HG03460 (cell line): ENCODE results near the gene DGAT2.
A peak's percentile ranks its signal among the peaks of the same experiment; 100 is the strongest.

Source experiments
- ATAC-seq: cut with Tn5 transposase; IDR thresholded peaks from one replicate; pipeline ENCODE4 v1.9.1; 2021; ENCODE audit not compliant: unreplicated experiment

Gene DGAT2

DNA sequence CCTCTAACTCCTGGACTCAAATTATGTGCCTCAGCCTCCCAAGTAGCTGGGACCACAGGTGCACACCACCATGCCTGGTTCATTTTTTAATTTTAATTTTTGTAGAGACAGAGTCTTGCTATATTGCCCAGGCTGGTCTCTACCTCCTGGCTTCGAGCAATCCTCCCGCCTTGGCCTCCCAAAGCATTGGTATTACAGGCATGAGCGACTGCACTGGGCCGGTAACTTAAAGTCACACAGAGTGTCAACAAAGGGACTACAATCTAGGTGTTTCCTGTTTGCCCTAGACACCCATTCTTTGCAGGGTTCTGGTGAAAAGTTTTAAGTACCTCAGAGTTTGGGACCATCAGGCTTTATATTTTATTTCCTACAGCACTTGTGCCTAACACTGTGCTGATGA lies 54.8 kb downstream of the DGAT2 start:
- no peak for ATAC-seq

GRCh38 chr11:75823946-75824345 lies 55.4 kb downstream of the DGAT2 start:
- ATAC-seq: peak; percentile 9

DNA sequence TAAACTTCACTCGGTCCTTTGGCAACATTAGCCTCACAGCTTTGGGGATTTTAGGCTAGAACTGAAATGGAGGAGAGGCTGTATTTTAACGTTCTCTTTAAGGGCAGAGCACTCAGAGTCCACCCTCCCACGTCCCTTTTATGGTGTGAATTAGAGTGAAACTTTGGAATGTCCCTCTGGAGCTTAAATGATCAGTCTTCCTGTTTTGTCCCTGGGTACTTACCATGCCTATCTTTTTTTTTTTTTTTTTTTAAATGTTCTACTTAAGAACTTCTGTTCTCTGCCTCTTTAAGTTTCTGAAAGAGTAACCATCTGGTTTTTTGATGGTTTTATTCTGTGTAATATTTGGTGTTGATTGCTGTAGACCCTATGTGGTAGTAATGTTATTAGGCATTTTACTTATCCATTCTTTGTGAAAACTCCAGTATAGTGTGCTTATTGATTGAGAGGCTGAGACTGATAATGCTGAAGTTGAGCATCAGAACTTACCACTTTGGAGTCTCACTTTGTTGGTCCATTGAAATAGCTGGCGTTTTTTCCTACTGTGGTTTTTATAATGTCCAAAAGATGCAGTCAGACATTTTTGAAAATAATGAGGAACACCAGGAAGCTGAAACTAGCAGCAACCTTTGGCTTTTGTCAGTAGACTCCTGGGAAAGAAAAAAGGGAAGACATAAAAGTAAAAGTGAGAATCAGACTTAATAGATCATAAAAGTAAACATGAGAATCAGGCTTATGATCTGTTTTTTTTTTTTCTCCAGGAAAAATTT lies 58.1 kb downstream of the DGAT2 start:
- no peak for ATAC-seq

- ATAC-seq: no peak
Measured at GRCh38 chr11:75827562-75827961, 59.0 kb downstream of the DGAT2 start.

DNA sequence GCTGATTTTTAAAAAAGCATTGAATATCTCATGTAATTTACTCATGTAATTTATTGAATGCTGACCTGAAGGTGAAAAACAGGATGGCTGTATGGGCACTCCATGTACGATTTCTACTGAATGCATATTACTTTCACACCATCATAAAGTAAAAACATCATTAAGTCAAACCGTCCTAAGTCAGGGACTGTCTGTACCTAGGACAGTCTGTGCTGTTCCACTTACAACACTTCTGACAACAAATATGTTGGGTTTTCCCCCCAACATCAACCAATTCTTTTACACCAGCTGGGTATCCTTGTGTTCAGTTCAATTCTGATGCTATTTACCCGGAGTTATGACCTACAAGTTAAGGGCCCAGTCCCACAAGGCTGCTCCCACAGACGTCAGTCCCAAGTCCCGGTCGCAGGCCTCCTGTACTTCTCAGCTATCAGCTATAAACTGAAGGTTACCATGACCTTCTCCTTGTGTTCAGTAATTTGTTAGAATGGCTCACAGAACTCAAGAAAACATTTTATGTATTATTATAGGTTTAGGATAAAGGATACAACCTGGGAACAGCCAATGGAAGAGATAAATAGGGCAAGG lies 63.4 kb downstream of the DGAT2 start:
- no peak for ATAC-seq

DNA sequence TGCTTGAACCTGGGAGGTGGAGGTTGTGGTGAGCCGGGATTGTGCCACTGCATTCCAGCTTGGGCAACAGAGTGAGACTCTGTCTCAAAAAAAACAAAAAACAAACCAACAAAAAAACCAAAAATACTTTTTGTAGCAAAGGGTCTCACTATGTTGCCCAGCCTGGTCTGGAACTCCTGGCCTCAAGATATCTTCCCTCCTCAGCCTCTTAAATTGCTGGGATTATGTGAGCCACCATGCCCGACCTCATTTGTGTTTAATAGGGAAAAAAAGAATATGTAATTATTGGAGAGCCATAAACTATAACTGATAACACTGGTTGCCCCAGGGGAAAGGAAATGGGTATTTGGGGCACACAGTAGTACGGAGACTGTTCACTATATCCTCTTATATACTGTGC lies 66.2 kb downstream of the DGAT2 start:
- ATAC-seq: no peak

GRCh38 chr11:75836417-75836816 lies 67.8 kb downstream of the DGAT2 start:
- ATAC-seq: peak; percentile 52

DNA sequence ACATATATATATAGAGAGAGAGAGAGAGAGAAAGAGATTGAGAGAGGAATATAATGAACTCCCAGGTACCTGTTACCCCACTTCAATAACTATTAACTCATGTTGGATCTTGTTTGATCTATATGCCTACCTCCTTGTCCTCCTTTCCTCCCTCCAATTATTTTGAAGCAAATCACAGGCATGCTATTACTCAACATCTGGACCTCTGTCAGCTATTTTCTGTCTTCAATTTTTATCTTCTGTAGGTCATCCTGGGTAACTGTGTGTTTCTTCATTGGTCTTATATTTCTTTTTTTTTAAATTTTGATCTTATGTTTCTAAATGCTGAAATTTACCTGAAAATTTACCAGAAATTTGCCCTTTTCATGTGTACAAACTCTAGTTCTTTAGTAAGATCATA lies 71.3 kb downstream of the DGAT2 start:
- ATAC-seq: no peak

- no peak for ATAC-seq
Measured at GRCh38 chr11:75840522-75840921, 71.9 kb downstream of the DGAT2 start.

DNA sequence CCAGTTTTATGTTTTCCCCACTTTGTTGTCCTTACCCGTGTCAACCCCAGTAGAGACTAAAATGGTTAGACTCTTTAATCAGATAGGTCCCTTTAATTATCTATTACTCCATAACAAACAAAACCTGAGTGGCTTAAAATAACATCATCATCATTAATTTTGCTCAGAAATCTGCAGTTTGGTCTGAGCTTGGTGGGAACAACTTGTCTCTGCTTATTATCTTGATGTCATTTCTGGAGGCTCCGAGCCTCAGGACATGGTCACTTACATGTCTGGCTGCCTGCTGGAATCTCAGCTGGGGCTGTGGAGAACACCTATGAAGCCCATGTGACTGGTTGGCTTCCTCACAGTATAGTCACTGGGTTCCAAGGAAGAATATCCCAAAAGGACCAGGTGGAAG lies 73.2 kb downstream of the DGAT2 start:
- no peak for ATAC-seq

DNA sequence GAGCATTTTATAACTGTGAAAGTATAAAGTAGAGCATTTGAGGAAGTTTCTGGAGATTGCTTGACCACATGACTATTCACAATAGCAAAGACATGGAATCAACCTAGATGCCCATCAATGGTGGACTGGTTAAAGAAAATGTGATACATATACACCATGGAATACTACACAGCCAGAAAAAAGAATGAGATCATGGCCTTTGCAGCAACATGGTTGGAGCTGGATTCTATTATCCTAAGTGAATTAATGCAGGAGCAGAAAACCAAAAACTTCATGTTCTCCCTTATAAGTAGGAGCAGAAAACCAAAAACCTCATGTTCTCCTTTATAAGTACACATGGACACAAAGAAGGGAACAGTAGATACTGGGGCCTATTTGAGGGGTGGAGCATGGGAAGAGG lies 76.7 kb downstream of the DGAT2 start:
- no peak for ATAC-seq

GRCh38 chr11:75849894-75850293 lies 81.3 kb downstream of the DGAT2 start:
- ATAC-seq: no peak

DNA sequence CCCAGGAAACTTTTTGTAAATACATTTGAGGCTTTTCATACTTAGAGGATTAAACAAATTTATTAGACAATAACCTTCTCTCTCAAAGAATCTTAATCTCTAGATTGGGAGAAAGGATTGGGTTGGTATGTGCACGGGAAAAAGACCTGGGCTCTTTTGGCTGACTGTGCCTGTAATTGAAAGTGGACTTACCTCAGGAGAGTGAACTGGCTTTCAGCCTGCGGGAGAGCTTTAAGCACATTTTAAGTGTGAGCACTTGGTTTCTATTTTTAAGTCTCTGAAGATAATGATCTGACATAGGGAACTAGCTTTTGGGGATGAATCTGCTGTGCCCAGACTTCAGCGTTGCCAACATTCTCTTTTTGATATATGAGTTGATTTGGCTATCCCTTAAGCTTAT lies 82.2 kb downstream of the DGAT2 start:
- ATAC-seq: no peak
